Measurements from ENCODE around the gene HLF.

Gene HLF

DNA sequence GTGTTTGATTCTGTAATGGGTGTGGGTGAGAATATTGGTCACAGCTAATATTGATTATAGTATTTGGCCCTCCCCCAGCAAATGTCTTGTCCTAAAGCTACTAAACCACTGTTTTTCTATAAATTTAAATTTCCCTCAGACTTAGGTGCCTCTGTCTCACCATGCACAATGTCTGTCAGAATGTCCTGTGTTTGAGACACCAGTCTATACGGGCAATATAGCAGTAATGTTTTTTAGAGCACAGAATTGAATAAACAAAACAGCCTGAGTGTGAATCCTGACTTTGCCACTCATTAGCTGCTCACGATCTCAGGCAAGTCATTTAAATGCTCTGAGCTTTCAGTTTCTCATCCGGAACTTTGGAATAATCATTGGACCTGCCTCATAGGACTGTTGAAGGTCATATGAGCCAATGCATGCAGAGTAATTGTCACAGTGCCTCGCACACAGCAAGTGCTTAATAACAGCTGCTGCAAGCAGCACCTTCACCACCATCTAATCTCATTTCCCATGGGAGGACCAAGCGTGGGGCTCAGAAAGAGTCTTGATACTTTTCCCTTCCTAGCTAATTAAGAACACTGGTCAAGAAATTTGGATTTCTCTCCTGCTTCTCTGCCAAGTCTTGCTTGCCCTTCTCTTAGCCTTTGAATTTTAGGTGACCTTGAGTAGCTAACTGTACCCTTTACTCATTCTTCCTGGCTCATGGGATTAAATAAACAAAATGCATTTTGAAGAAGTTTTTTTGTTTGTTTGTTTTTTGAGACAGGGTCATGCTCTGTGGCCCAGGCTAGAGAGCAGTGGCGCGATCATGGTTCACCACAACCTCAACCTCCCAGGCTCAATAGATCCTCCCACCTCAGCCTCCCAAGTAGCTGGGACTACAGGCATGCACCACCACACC is 9.8 kb downstream of the HLF start:
- DNase-seq (ENCODE audit: low read depth in 3 of 3): no peak

DNA sequence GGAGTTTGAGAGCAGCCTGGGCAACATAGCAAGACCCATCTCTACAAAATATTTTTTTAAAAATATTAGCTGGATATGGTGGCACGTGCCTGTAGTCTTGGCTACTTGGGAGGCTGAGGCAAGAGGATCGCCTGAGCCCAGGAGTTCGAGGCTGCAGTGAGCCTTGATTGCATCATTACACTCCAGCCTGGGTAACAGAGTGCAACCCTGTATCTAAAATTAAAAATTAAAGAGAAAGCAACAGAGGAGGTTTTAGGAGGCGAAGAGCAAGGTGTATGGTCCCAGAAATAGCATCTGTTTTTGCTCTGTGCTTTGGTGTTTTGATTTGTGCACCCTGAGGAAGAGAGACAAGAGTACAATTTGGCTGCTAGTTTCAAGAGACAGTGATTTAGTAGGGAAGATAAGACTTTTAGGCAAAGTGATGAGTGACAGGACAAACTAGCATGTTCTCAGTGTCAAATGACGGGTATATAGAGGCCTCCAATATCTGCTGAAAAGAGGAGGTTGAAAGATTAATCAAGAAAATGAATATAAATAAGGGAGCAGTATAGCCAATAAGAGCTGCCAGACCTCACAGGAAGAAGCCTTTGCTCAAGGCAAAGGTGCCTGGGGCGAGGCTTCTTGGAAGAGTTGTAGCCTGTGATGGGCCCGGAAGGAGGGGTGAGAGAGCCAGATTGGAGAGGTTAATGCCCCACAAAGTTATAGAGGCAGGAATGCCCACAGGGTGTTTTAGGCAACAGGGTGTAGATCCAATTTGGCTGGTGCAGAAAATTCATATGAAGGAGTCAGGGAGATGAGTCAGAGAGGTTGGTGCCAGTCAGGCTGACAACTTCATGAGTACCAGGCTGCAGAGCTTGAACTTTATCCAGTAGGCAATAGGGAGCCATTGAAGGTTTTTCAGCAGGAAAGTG is 11.4 kb downstream of the HLF start:
- DNase-seq (ENCODE audit: low read depth in 3 of 3): no peak

DNA sequence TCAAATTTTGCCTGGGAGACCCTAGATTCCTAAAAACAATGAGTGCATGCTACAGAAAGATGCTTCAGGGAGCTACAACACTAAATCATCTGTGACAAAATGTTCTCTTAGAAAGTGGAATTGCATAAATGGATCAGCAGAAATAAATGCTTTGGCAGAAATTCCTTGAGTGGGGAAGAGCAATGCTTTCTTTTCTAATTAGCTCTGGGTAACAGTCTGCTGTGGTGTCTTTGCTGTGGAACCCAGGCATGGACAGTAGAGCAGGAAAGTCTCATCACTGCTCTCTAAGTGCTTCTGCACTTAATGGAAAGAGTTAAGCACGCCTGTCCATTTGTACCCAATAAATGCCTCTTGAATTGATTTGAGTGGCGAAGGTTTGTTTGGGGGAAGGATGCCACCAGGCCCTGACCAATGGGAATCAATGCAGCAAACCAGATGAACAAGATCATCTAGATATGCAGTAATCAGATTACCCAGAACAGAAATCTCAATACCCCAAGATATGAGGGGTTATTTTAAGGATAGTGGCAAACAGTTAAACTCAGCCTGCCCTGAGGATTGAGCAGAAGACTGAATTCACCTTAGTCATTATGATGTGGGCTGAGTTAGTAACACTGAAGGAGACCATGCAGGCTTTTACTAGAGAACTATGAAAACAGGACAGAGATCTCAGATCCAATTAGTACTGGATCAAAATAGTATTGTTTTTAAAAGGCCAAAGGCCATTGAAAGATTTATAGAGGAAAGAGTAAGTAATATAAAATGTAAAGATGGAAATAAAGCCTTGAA is 13.6 kb downstream of the HLF start:
- no peak for DNase-seq (ENCODE audit: low read depth in 3 of 3)

- no peak for DNase-seq (ENCODE audit: low read depth in 3 of 3)
Observed at GRCh38 chr17:55279203-55279602, 14.4 kb downstream of the HLF start.

- no peak for DNase-seq (ENCODE audit: low read depth in 3 of 3)
Observed at GRCh38 chr17:55279788-55280187, 15.0 kb downstream of the HLF start.

- DNase-seq (ENCODE audit: low read depth in 3 of 3): no peak
Observed at GRCh38 chr17:55280212-55280611, 15.5 kb downstream of the HLF start.

GRCh38 chr17:55281649-55282378 is 17.1 kb downstream of the HLF start:
- DNase-seq (ENCODE audit: low read depth in 3 of 3): no peak

- no peak for DNase-seq (ENCODE audit: low read depth in 3 of 3)
Observed at GRCh38 chr17:55282379-55282702, 17.6 kb downstream of the HLF start.

- no peak for DNase-seq (ENCODE audit: low read depth in 3 of 3)
Observed at GRCh38 chr17:55282741-55283140, 18.0 kb downstream of the HLF start.

DNA sequence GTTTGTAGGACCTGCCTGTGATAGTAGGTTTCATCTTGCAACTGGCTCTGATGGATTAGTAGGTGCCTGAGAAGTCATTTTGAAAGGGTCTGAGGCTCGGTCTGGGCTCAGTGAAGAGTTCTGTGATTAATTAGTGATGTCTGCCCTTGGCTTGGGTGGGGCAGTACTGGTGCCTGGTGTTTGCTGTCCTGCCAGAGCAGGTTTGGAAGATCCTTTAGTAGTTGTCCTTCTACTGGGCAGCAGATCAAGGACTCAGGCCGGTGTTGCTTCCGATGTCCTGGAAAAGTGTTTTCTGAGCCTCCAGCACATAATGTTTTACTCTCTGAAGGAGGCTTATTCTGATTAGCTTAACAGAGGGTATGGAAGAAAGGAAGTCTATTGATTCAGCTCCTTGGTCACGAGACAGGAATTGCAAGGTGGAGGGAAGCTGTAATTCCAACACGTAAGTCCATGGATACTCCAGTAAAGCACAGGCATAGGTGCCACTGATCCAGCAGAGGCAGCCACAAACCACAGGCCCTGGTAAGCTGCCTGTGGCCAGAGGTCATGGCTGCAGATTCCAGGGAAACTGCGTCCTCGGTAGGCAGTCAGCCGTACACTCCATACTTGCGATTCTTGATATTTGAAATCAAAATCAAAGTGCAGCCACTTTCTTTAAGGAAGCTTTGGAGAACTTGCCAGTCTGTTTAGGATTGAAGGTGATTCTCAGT is 18.7 kb downstream of the HLF start:
- DNase-seq (ENCODE audit: low read depth in 3 of 3): no peak

DNA sequence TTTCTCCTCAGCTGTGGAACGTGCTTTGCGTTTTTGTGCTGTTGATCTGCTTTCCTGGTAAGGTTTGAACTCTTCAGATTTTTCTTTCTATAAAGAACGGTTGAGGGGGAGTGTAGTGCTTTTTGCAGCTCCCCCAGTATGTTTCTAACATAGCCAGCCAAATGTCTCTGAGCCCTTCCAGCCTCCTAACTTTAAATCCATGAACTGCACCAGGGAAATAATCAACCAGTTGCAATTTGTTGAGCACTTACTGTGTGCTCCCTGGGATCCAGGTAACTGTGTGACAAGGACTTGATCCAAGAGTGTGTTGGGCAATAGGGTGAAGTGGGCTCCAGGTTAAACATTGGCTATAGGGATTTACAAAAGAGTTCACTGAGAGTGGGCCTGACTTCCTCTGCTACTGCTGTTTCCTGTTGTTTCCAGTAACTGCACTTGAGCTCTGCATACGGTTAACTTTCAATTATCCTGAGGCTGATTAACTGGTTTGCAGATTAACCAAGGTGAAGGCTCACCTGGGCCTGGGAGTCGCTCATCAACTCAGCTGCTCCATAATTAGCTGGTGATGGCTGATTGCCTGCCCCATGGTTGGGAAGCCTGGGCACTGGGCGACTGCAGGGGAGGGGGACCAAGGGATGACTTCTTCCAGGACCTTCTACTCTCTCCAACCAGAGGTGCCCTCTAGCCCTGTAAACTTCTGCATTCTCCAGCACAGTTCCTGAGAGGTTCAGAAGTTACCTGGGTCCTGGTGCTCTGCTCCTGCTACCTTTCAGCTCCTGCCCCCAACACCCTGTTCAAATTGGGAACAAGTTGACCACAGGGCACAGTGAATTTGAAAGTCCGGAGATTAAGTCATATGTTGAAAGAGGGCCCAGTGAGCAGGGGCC is 19.5 kb downstream of the HLF start:
- no peak for DNase-seq (ENCODE audit: low read depth in 3 of 3)

- DNase-seq (ENCODE audit: low read depth in 3 of 3): no peak
Observed at GRCh38 chr17:55284944-55285339, 20.2 kb downstream of the HLF start.

DNA sequence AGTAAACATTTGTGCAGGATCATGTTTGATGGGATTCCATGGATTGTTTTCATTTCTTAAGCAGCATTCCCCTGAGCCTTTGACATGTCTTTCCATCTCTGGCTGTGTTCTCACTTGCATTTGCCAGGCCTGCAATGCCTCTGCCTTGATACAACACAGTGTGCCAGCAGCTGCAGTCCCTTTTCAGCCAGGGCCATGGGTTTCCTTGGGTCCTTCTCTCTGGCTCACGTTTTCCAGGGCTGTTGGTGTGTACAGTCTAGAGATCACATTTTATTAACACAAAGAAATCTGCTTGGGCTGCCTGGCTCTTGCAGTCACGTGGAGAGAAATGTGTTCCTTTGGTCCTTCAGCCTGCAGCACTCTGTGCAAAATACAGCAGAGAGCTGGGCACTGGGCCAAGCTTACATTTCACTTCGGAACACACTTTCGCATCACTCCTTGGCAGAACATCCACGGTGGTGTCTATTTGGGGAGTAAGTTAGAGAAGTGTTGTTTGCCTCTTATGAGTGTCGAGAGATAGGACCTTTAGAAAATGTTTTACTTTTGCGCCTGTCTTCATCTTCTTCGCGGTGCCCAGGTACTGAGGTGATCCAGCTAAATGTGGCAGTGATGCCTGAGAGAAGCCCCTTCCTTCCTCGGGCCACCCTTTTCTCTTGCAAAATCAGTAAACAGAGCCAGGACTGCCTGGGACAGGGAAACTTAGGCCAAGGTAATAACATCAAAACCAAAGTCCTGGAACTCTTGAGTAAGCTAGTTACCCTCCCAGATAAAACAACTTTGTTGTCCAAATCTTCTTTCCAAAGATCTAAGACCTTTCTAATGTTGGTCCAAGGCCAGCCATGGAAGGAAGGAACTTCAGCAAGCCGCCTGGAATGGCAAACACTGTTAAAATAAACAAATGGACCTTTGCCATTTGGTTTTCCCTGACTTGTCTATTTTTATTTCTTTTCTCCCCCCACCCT is 20.9 kb downstream of the HLF start:
- no peak for DNase-seq (ENCODE audit: low read depth in 3 of 3)

- no peak for DNase-seq (ENCODE audit: low read depth in 3 of 3)
Observed at GRCh38 chr17:55286681-55287589, 22.2 kb downstream of the HLF start.

DNA sequence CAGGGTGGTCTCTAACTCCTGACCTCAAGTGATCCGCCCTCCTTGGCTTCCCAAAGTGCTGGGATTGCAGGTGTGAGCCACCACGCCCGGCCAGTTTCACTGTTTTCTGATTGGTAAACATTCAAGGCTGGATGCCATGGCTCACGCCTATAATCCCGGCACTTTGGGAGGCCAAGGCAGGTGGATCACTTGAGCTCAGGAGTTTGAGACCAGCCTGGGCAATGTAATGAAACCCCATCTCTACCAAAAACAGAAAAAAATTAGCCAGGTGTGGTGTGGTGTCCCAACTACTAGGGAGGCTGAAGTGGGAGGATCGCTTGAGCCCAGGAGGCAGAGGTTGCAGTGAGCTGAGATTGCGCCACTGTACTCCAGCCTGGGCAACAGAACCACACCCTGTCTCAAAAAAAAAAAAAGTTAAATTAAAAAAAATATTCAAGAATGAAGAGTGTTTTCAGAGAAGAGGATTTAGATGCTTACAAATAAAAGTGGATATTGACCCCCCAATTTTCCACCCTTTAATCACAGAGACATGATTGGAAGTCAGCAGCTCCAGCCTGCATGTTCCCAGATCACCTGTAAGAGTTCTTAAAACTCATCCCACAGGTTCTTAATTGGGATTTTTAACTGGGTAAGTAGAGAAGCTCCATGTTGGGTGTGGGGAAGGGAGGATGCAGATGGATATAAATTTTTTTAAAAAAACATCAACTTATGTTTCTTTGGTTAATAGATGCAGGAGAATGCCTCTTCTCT is 23.8 kb downstream of the HLF start:
- no peak for DNase-seq (ENCODE audit: low read depth in 3 of 3)

- no peak for DNase-seq (ENCODE audit: low read depth in 3 of 3)
Observed at GRCh38 chr17:55289106-55289446, 24.3 kb downstream of the HLF start.

- DNase-seq (ENCODE audit: low read depth in 3 of 3): no peak
Observed at GRCh38 chr17:55289978-55290377, 25.2 kb downstream of the HLF start.

Measured in stimulated activated CD4-positive, alpha-beta T cell treated with anti-CD3 and anti-CD28 coated beads, TNF-alpha, amount 100 ng/mL, for 24 hours (primary cell).